HG03135 (cell line): Measurements from ENCODE around the gene CD80.
"Not testable (repeated sequence)": the region's sequence is repeated elsewhere in the genome, so short reads cannot be mapped to it uniquely, and the experiment has no call there.

Experiments used
- ATAC-seq: cut with Tn5 transposase; IDR thresholded peaks from one replicate; pipeline ENCODE4 v1.9.1; 2021; ENCODE audit warnings: mild to moderate bottlenecking, moderate library complexity; ENCODE audit not compliant: unreplicated experiment

Gene CD80

DNA sequence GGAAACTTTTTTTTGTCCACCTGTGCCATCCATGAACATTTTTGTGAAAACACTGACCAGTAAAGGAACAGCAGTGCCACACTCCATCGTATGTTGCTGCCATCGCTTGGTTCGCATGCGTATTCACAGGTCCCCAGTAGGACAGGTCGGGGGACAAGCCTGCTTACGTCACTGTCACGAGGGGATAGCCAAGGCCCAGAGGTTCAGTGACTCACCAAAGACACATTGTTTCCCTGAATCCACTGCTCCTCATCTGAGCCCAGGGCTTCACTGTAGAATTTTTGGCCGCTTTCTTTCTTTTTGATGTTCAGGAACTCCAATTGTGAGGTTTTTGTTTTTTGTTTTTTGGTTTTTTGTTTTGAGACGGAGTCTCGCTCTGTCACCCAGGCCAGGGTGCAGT lies 25.8 kb upstream of the CD80 start:
- ATAC-seq: no peak

GRCh38 chr3:119582178-119582577 lies 22.8 kb upstream of the CD80 start:
- ATAC-seq: no peak

DNA sequence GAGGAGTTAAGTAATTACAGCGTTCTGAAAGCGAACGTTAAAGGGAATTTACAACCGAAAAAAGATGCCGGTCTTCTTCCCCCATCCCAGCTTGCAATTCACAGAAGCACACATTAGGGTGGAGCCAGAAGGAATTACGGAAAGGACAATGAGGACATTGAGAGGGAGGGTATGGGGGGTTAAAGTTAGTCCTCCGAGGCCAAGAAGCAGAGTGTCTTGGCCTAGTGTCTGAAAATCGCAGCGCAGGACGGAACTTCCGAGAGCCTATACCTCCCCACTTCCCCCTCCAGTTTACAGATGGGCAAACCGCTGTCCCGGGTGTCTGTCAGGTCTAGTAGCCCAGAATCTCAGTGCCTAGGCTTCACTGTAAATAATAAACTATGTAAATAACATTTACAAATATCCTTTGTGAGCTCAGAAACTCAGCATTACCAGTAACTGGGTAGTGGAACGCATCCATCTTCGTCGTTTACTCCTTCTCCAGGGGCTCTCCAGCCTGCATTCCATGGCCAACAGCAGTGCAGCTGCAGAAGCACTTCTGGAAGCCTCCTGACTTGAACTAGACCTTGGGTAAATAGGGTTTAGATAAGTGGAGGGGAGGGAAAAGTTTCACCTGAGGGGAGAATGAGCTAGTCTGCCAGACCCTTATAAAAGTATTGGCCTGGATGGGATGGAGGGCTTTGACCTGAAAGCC lies 20.8 kb upstream of the CD80 start:
- peak; percentile 66 for ATAC-seq

DNA sequence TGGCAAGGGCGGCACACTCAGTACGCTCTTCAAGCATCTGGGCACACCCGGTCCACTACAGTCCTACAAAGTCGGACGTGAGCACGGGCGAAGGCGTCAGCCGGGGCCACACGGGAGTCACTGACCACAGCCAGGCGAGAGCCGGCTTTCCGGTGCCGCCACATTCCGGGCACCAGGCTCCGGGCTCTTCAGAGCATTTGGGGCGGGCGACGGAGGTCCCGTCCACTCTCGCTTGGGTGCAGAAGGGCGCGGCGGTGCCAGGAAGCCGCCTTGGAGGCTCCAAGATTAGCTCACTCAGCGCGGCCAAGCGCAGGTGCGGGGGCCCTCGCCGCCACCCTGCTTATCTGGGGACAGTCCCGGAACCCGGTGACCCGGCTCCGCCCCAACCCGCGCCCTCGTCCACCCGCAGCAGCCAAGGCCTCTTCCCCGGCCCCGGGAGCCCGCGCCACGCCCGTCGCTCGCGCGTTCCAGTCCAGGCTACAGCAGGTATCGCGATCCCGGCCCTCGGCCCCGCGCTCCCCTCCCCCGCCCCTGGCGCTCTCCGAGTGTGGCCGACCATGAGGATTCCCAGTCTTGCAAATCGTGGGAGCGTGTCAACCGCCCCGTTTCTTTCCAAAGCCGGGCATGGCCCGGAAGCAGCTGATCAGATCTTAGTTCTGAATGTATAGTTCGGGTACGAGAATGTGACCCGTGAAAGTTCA lies 20.1 kb upstream of the CD80 start, which contains the start of gene ADPRH:
Gene ADPRH (plus strand): TSS at position 127 of the 701 bp plus-strand sequence. CDS start 2,678 bp downstream, outside the sequence.
- ATAC-seq: peak; percentile 58

DNA sequence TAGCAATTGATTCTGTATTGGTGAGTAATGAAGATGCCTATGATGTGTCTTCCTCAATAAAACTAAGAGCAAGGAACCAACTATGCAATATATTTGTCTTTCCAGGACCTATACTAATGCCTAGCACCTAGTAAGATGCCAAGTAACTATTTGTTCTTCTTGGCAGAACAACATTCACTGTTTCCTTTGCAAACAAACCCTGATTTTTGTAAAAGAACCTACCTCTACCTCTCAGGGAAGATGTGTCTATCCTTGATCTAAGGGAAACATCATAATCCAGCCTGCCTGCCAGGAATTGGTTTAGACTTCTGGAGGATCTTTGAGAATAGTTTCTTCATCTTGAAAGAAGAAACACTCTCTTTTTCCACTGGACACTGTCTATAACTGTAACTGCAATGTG lies 16.1 kb upstream of the CD80 start:
- ATAC-seq: no peak

GRCh38 chr3:119571688-119572087 lies 12.3 kb upstream of the CD80 start:
- no peak for ATAC-seq

DNA sequence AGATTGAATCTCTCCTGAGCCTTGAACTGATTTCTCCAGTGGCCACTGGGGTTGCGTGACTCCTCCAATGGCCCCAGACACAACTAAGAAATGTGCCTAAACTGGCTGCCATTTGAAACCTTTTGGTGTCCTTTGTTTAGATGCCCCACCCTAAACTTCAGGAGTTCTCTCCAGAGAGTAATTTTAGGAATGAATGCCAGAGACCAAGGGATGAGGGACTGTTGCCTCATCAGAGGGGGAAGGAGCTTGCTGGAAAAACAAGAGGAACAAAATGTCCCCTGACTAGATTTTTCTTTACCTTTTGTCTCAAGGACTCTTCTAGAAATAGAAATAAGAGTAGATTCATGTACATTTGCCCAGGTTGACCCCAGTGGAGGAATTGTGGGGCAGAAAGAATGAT lies 11.8 kb upstream of the CD80 start:
- no peak for ATAC-seq

GRCh38 chr3:119570229-119570628 lies 10.8 kb upstream of the CD80 start:
- peak; percentile 69 for ATAC-seq

DNA sequence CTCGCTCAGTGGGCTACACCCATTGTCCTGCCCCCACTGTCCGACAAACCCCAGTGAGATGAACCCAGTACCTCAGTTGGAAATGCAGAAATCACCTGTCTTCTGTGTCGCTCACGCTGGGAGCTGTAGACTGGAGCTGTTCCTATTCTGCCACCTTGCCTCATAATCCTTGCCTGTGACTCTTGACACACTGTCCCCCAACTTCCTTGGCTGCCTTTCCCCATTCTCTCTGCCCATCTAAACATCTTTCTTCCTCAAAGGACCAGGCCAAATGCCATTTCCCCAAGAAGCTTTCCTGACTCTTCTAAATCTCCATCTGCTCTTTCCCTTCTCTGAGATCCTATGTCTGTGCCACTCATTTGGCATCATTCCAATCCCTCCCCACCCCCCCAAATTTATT lies 9.7 kb upstream of the CD80 start:
- no peak for ATAC-seq

- ATAC-seq: not testable (repeated sequence)
Observed at GRCh38 chr3:119563334-119563733, 3.9 kb upstream of the CD80 start.

DNA sequence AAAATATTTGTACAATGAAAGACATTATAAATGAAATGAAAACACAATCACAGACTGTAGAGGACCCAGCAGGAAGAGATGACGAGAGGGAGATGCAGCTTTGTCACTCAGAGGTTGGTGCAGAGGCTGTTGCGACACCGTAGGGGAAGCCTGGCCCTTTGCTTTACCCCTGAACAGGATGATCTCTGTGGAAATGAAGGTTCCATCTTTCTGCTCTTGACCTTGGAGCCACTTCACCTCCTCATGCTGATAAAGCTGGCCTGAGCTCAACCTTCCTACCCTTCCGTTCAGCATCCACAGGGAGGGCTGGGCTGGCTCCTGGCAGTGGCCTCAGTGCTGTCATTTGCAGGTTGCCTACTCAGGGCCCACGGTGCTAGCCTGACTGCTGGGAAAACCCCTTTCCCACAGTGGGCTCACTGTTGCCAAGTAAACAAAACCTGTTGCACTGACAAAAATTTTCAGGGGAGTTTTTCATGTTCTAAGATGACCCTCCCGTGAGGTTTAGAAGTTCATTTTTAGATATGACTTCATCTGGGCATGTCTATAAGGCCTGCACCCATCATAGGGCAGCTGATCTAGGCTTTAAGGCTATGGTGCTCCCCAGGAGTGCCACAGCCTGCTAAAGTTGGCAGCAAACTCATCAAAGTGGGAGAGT lies 3.0 kb upstream of the CD80 start:
- ATAC-seq: peak; percentile 77

DNA sequence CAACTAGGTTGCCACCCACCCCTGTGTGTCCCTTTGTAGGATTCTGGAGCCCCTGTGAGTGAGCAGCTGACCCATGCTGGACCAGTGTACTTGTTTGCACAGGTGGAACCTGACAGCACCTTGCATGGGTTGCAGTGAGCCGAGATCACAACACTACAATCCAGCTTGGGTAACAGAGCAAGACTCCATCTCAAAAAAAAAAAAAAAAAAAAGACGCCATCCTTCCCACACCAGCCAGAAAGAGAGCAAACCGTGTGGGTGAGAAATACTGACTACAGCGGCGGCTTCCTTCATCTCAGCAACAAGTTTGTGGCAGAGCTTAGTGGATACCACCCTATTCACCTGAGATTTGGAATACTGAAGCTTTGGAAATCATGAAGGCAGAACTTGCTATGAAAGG lies 746 bp upstream of the CD80 start:
- ATAC-seq: no peak

DNA sequence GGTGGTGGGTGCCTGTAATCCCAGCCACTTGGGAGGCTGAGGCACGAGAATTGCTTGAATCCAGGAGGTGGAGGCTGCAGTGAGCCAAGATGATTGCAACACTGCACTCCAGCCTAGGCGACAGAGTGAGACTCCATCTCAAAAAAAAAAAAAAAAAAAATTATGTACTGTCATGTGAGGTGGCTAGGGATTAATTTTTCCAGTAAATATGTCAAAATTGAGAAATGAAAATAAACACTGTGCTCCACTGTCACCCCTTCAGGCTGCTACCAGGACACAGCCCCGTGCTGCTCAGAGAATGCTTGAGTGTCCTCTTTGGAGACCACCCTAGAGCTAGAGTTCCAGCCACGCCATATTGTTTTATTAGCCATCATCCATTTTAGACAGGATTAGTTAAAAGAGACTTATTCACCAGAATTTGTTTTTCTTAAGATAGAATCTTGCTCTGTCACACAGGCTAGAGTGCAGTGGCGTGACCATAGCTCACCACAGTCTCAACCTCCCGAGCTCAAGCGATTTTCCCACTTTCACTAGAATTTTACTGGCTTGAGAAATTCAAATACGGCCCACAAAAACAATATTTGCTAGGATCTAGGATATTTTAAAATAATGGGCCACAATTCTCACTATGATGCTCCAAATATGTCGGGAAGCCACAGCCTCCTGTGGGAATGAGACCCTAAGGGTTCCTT lies 642 bp downstream of the CD80 start:
- no peak for ATAC-seq

DNA sequence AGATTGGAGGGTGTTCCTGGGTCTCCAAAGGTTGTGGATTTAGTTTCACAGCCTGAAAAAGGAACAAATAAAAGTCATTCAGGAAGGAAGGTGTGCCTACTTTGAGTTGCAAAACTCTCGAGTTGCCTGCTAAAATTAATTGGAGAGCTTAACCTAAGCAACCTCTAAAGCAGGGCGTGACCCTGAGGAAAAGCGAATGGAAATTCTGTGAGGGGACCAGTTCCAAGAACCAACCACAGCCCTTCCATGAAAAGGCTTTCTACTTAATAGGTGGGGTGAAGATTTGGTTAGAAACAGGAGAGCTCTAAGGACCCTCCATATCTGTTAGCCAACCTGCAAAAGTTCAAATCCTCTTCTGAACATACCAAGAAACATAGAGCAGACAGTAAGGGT lies 1.5 kb downstream of the CD80 start:
- no peak for ATAC-seq

DNA sequence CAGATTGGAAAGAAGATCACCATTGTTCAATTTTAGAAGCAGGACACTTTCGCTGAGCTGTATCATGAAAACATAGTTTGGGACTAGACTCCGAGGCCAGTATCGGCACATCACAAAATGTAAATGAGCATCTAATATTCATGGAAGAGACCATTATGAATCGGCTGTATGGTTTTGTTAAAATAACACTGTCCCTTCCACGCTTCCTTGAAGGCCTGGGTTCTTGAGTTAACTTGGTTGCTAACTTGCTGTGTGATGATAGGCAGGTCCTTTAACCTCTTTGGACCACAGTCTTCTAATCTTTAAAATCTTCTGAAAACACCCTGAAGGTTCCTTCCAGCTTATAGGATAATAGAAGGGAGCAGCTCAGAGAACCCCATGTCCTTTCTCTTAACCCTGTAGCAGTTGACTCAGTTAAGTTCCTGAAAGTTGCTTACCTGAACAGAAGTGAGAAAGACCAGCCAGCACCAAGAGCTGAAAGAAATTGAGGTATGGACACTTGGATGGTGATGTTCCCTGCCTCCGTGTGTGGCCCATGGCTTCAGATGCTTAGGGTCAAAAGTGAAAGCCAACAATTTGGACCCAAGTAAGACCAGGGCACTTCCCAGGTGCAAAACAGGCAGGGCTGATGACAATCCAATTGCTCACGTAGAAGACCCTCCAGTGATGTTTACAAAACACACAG lies 2.1 kb downstream of the CD80 start:
- ATAC-seq: no peak

GRCh38 chr3:119555929-119556328 lies 3.5 kb downstream of the CD80 start:
- no peak for ATAC-seq

DNA sequence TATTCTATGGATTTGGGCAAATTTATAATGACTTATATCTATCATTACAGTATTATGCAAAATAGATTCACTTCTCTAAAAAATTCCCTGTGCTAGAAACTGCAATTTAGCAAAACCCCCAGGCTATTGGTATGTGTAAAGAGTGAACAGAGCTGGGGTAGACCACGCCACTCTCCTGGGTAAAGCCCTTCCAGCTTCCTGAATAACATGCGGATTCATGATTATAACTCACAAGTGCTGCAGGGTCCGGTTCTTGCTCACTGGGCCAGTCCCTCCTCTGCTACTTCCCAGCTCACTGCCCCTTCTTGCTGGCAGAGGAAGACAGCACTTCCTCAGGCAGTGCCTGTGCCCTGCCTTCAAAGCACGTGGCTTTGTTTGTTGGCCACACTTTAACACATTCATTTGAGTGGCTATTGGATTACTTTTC lies 4.1 kb downstream of the CD80 start:
- ATAC-seq: no peak

DNA sequence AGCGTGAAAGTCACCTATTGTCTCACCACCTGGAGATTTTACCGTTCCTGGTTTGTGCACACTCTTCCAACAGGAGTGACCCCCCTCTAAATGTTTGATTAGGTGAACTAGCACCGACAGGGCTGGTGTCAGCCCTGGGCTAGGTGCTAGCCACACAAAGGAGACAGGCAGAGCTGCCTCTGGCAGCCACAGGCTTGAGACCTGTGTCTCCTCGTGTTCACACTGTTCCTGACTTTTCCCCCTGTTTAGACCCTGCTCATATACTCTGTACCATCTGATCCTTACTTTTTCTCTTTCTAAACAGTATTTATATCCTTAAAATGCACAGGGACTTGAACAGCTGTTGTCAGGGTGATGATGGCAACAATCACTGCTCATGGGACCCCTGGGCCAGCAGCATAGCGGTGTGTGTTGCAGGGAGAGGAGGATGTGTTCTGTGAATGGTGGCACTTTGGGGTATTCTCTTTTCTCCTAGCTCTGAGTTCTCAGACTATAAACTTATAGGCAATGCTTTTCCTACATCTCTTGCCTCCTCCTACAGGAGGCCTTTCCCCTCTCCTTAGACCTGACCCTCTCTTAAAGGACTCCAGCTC lies 5.5 kb downstream of the CD80 start:
- ATAC-seq: no peak

DNA sequence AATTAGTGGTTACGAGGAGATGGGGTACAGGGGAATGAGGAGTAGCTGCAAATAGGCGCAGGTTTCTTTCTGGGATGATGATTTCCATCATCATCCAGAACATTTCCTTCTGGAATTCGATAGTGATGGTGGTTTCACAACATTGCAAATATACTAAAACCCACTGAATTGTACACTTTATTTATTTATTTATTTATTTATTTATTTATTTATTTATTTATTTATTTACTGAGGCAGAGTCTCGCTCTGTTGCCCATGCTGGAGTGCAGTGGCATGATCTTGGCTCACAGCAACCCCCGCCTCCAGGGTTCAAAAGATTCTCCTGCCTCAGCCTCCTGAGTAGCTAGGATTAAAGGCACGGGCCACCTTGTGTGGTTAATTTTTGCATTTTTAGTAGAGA lies 6.5 kb downstream of the CD80 start:
- not testable (repeated sequence) for ATAC-seq

GRCh38 chr3:119551598-119551997 lies 7.8 kb downstream of the CD80 start:
- no peak for ATAC-seq
